ENCODE results near the gene CALML6. TPM values are rescaled to one million over a fixed set of nuclear protein-coding genes. Genes with fewer than 3 reads are reported as not detected.

The CALML6 gene
- total RNA-seq, 1 donor from 2014 or later = not detected

Other genes with a start within 250 kb of the CALML6 start
- 20.3 TPM for gene SLC35E2B, start 222.5 kb upstream of the CALML6 start, total RNA-seq
- 20.8 TPM for gene CDK11A, start 190.9 kb upstream of the CALML6 start, total RNA-seq
- gene NADK, start 136.8 kb upstream of the CALML6 start, total RNA-seq = 26.9 TPM
- 182 TPM for gene GNB1, start 24.2 kb upstream of the CALML6 start, total RNA-seq
- 1.2 TPM for gene TMEM52, start 4.0 kb downstream of the CALML6 start, total RNA-seq
- not detected for gene CFAP74, start 88.5 kb downstream of the CALML6 start, total RNA-seq
- 0.49 TPM for gene GABRD, start 104.1 kb downstream of the CALML6 start, total RNA-seq
- gene PRKCZ, start 135.2 kb downstream of the CALML6 start, total RNA-seq = 16.4 TPM

Measured in Right ventricle myocardium inferior (tissue), 1 donor.